ENCODE results near the gene ASPSCR1.

DNA sequence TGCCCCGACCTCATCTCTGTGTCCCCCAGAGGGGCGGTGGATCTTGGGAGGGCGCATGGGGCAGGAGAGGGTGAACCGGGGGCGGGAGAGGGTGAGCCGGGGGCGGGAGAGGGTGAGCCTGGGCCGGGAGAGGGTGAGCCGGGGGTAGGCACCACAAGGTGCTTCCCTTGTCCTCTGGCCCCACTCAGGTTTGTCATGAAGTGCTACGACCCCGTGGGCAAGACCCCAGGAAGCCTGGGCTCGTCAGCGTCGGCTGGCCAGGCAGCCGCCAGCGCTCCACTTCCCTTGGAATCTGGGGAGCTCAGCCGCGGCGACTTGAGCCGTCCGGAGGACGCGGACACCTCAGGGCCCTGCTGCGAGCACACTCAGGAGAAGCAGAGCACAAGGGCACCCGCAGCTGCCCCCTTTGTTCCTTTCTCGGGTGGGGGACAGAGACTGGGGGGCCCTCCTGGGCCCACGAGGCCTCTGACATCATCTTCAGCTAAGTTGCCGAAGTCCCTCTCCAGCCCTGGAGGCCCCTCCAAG, 18.9 kb downstream of the ASPSCR1 start:
- TF ChIP-seq POU2F2 (IDR thresholded peaks at IDR 0.05; ENCODE audit: low read depth, low read length): no peak
- no peak for TF ChIP-seq POLR2AphosphoS5 (IDR thresholded peaks at IDR 0.05; ENCODE audit: low read depth, low read length)
- TF ChIP-seq POLR2A (IDR thresholded peaks at IDR 0.05; ENCODE audit: low read depth, low read length): no peak

Measured in GM12891 (cell line).